Measurements from ENCODE around the gene ENO4. TPM values are rescaled to one million over a fixed set of nuclear protein-coding genes. Genes with fewer than 3 reads are reported as not detected.

The ENO4 gene
- total RNA-seq, 1 donor from 2014 or later: 0.52 TPM

DNA sequence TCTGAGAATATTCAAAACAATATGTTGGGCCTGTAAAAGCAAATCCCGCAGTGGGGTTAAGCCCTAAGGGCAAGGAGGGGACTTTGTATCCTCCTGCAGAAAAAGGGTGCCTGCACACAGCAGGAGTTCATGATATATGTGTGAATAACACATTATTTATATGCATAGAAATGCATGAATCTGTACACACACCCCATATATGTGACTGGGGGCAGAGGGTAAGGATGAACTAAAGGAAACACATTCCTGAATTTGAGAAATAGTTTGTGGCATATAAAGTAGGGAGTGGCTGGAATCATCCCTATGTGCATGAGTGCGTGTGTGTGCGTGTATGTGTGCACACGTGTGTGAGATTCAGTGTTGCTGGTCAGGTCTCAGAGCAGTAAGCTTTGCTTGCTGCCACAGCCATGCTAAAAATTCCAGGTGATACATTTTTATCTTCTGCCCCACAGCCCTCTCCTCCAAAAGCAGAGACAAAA lies 18.9 kb downstream of the ENO4 start:
- Histone ChIP-seq H3K4me3 (ENCODE audit: insufficient read depth, low read depth, low read length) (no peak overlapping the region), H3K4me1 (ENCODE audit: insufficient read depth, low read length) (no peaks in the 10 kb centered on the region), H3K36me3 (ENCODE audit: insufficient read depth, low read length) (no peaks in the 10 kb centered on the region), H3K79me2 (ENCODE audit: insufficient read depth, low read length) (no peaks in the 10 kb centered on the region), H3K9me3 (ENCODE audit: insufficient read depth, low read depth, low read length) (no peaks in the 10 kb centered on the region), H3K9ac (ENCODE audit: low read length) (no peak overlapping the region), H3K27me3 (ENCODE audit: insufficient read depth, low read length) (no peaks in the 10 kb centered on the region), H4K20me1 (ENCODE audit: insufficient read depth, low read length) (no peaks in the 10 kb centered on the region), H3K4me2 (ENCODE audit: low read length) (no peak overlapping the region), H3K27ac (ENCODE audit: low read depth, low read length) (no peak overlapping the region), H2AFZ (ENCODE audit: low read depth, low read length) (no peak overlapping the region)
- DNase-seq (ENCODE audit: low read depth) (no peak), FAIRE-seq (no peak)
- Mint-ChIP-seq H3K36me3 (ENCODE audit: low read depth, unreplicated experiment) (no peaks in the 10 kb centered on the region), H3K27me3 (ENCODE audit: low read depth, unreplicated experiment) (peaks cover 4% of the 10 kb centered on the region), H3K4me3 (ENCODE audit: unreplicated experiment) (no peak overlapping the region), H3K27ac (ENCODE audit: unreplicated experiment) (no peak overlapping the region), H3K9me3 (ENCODE audit: unreplicated experiment) (peaks cover 3% of the 10 kb centered on the region), H3K4me1 (ENCODE audit: low read depth, unreplicated experiment) (peaks cover 1% of the 10 kb centered on the region)
- no peak for TF ChIP-seq EZH2 (IDR thresholded peaks at IDR 0.05; ENCODE audit: insufficient read depth, low read length)
- TF ChIP-seq, protein P1, sequence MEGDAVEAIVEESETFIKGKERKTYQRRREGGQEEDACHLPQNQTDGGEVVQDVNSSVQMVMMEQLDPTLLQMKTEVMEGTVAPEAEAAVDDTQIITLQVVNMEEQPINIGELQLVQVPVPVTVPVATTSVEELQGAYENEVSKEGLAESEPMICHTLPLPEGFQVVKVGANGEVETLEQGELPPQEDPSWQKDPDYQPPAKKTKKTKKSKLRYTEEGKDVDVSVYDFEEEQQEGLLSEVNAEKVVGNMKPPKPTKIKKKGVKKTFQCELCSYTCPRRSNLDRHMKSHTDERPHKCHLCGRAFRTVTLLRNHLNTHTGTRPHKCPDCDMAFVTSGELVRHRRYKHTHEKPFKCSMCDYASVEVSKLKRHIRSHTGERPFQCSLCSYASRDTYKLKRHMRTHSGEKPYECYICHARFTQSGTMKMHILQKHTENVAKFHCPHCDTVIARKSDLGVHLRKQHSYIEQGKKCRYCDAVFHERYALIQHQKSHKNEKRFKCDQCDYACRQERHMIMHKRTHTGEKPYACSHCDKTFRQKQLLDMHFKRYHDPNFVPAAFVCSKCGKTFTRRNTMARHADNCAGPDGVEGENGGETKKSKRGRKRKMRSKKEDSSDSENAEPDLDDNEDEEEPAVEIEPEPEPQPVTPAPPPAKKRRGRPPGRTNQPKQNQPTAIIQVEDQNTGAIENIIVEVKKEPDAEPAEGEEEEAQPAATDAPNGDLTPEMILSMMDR (IDR thresholded peaks at IDR 0.05; ENCODE audit: insufficient read depth, low read depth, low read length): no peak

DNA sequence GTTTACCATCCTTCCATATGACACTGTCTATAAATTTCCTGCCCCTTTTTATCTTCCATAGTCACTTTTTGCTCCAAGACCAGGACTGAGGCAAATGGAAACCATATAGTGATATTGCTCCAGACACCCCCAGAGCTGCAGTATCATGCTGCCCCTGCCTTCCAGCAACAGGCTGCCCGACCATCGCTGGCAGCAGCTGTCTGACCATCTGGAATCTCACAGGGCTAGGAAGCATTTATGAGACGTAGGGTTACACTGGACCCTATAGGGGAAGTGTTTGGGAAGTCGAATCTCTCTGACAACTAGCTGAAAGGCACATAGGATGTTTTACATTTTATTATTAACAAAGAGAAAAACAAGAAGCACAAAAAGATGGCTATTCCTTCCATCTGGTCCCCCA lies 19.4 kb downstream of the ENO4 start:
- Mint-ChIP-seq H3K27ac (ENCODE audit: unreplicated experiment) (no peak overlapping the region), H3K9me3 (ENCODE audit: unreplicated experiment) (peaks cover 3% of the 10 kb centered on the region), H3K4me1 (ENCODE audit: low read depth, unreplicated experiment) (peaks cover 1% of the 10 kb centered on the region), H3K36me3 (ENCODE audit: low read depth, unreplicated experiment) (no peaks in the 10 kb centered on the region), H3K4me3 (ENCODE audit: unreplicated experiment) (no peak overlapping the region), H3K27me3 (ENCODE audit: low read depth, unreplicated experiment) (peaks cover 4% of the 10 kb centered on the region)
- DNase-seq (ENCODE audit: low read depth) (no peak), FAIRE-seq (no peak)
- H3K4me2 ChIP-seq (ENCODE audit: low read length): no peak overlapping the region
- H3K27me3 ChIP-seq (ENCODE audit: insufficient read depth, low read length): no peaks in the 10 kb centered on the region
- H3K9ac ChIP-seq (ENCODE audit: low read length): no peak overlapping the region
- H3K27ac ChIP-seq (ENCODE audit: low read depth, low read length): no peak overlapping the region
- H3K9me3 ChIP-seq (ENCODE audit: insufficient read depth, low read depth, low read length): no peaks in the 10 kb centered on the region
- H3K79me2 ChIP-seq (ENCODE audit: insufficient read depth, low read length): no peaks in the 10 kb centered on the region
- no peak overlapping the region for H3K4me3 ChIP-seq (ENCODE audit: insufficient read depth, low read depth, low read length)
- H4K20me1 ChIP-seq (ENCODE audit: insufficient read depth, low read length): no peaks in the 10 kb centered on the region
- TF ChIP-seq, protein P1 (IDR thresholded peaks at IDR 0.05; ENCODE audit: insufficient read depth, low read depth, low read length): no peak
- no peak for TF ChIP-seq EZH2 (IDR thresholded peaks at IDR 0.05; ENCODE audit: insufficient read depth, low read length)
- H2AFZ ChIP-seq (ENCODE audit: low read depth, low read length): no peak overlapping the region
- H3K36me3 ChIP-seq (ENCODE audit: insufficient read depth, low read length): no peaks in the 10 kb centered on the region
- no peaks in the 10 kb centered on the region for H3K4me1 ChIP-seq (ENCODE audit: insufficient read depth, low read length)

DNA sequence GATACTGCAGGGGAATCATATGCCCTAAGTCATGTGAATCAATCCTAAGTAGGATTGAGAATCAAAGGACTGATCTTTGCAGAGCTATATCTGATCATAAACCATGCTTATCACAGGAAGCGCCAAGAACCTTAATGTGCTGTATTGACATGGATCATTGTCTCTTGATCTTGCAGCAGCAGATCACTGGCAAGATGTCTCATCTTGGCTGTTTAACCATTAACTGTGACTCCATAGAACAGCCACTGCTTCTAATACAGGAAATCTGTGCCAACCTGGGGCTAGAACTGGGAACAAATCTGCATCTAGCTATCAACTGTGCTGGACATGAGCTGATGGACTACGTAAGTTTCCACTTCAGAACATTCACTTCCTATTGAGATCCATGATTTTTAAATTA lies 21.6 kb downstream of the ENO4 start:
- H3K9me3 Mint-ChIP-seq (ENCODE audit: unreplicated experiment): peaks cover 3% of the 10 kb centered on the region
- no peak for FAIRE-seq
- no peak overlapping the region for H3K4me3 Mint-ChIP-seq (ENCODE audit: unreplicated experiment)

More for the DNA sequence above, 21.6 kb downstream of the ENO4 start:
- Histone ChIP-seq H3K9ac (ENCODE audit: low read length) (no peak overlapping the region), H3K4me2 (ENCODE audit: low read length) (no peak overlapping the region), H3K27ac (ENCODE audit: low read depth, low read length) (no peak overlapping the region), H3K79me2 (ENCODE audit: insufficient read depth, low read length) (no peaks in the 10 kb centered on the region), H3K9me3 (ENCODE audit: insufficient read depth, low read depth, low read length) (no peaks in the 10 kb centered on the region), H3K4me1 (ENCODE audit: insufficient read depth, low read length) (no peaks in the 10 kb centered on the region), H3K27me3 (ENCODE audit: insufficient read depth, low read length) (no peaks in the 10 kb centered on the region), H2AFZ (ENCODE audit: low read depth, low read length) (no peak overlapping the region), H4K20me1 (ENCODE audit: insufficient read depth, low read length) (no peaks in the 10 kb centered on the region), H3K36me3 (ENCODE audit: insufficient read depth, low read length) (no peaks in the 10 kb centered on the region), H3K4me3 (ENCODE audit: insufficient read depth, low read depth, low read length) (no peak overlapping the region)
- TF ChIP-seq, protein P1 (IDR thresholded peaks at IDR 0.05; ENCODE audit: insufficient read depth, low read depth, low read length): no peak
- DNase-seq (ENCODE audit: low read depth): no peak
- no peaks in the 10 kb centered on the region for H3K36me3 Mint-ChIP-seq (ENCODE audit: low read depth, unreplicated experiment)
- H3K27me3 Mint-ChIP-seq (ENCODE audit: low read depth, unreplicated experiment): peaks cover 4% of the 10 kb centered on the region
- no peak overlapping the region for H3K27ac Mint-ChIP-seq (ENCODE audit: unreplicated experiment)
- H3K4me1 Mint-ChIP-seq (ENCODE audit: low read depth, unreplicated experiment): peaks cover 1% of the 10 kb centered on the region
